Muscle of leg (tissue), 11 donors: ENCODE measurements around the gene CASP5. TPM values are rescaled to one million over a fixed set of nuclear protein-coding genes. Genes with fewer than 3 reads are reported as not detected.

Experiments used
- DNase-seq: peaks from one replicate; pipeline ENCODE4 v3.0.0; 2013
- H3K27ac ChIP-seq: one replicate; pipeline ENCODE4 v1.5.1; 2013; ENCODE audit warnings: mild to moderate bottlenecking, low read length, control low read depth
- H3K27me3 ChIP-seq: one replicate; pipeline ENCODE4 v1.6.1; 2013; ENCODE audit warnings: low read length; ENCODE audit not compliant: control insufficient read depth, insufficient read depth
- H3K36me3 ChIP-seq: one replicate; pipeline ENCODE4 v1.6.1; 2013; ENCODE audit warnings: low read length; ENCODE audit not compliant: control insufficient read depth, insufficient read depth
- H3K4me1 ChIP-seq: one replicate; pipeline ENCODE4 v1.6.1; 2013; ENCODE audit warnings: low read length; ENCODE audit not compliant: control insufficient read depth, insufficient read depth
- H3K4me3 ChIP-seq: one replicate; pipeline ENCODE4 v1.5.1; 2013; ENCODE audit warnings: low read length, control low read depth
- H3K9me3 ChIP-seq: replicated peaks from 2 replicates; pipeline ENCODE4 v1.6.1; 2013; ENCODE audit warnings: low read depth, low read length; ENCODE audit not compliant: control insufficient read depth
- WGBS: methylation state at CpG from one replicate; pipeline ENCODE4 v1.1.5; 2013; ENCODE audit warnings: missing lambda C conversion rate; ENCODE audit not compliant: insufficient coverage; 5-methylcytosine and 5-hydroxymethylcytosine counted together
- polyA plus RNA-seq, 8 donors: library from polyadenylated mRNA; unstranded; fragments of 120-200 nt; gene quantifications; one replicate each; pipeline versions ENCODE4 v1.2.1 to v1.2.3, GENCODE V29; 2013; ENCODE audit warnings: inconsistent platforms in 1 of 8, low replicate concordance in 1 of 8; ENCODE audit not compliant: insufficient read length in 8 of 8, insufficient read depth in 1 of 8
- total RNA-seq: library from RNA; stranded (reverse); fragments of 120-200 nt; gene quantifications from one replicate; pipeline ENCODE4 v1.2.4, GENCODE V29; 2013

Gene CASP5
- total and polyA plus RNA-seq, 9 donors: 0.09 to 0.88 (median 0.23) TPM; not detected in 6

- no peaks in the 10 kb centered on the region for H3K27me3 ChIP-seq
- H3K4me1 ChIP-seq: no peaks in the 10 kb centered on the region
- H3K4me3 ChIP-seq: no peak overlapping the region
- no peak for DNase-seq
- H3K9me3 ChIP-seq: peaks cover 7% of the 10 kb centered on the region
- peaks cover 3% of the 10 kb centered on the region for H3K36me3 ChIP-seq
- no CpG with 5 or more reads among the region's 1 CpG for WGBS
- no peak overlapping the region for H3K27ac ChIP-seq
Observed at GRCh38 chr11:105033781-105034180, 10.8 kb upstream of the CASP5 start.

- H3K4me1 ChIP-seq: no peaks in the 10 kb centered on the region
- no CpG with 5 or more reads among the region's 3 CpGs for WGBS
- H3K27ac ChIP-seq: no peak overlapping the region
- peaks cover 3% of the 10 kb centered on the region for H3K36me3 ChIP-seq
- no peak for DNase-seq
- H3K27me3 ChIP-seq: no peaks in the 10 kb centered on the region
- H3K9me3 ChIP-seq: peaks cover 7% of the 10 kb centered on the region
- no peak overlapping the region for H3K4me3 ChIP-seq
Observed at GRCh38 chr11:105033343-105033742, 10.4 kb upstream of the CASP5 start.

GRCh38 chr11:105032495-105032894 lies 9.5 kb upstream of the CASP5 start:
- no peaks in the 10 kb centered on the region for H3K27me3 ChIP-seq
- H3K4me1 ChIP-seq: no peaks in the 10 kb centered on the region
- 80% methylated on average over 1 of the region's 2 CpGs for WGBS
- no peak overlapping the region for H3K27ac ChIP-seq
- peaks cover 3% of the 10 kb centered on the region for H3K36me3 ChIP-seq
- no peak overlapping the region for H3K4me3 ChIP-seq
- DNase-seq: peak; percentile 30
- H3K9me3 ChIP-seq: peaks cover 4% of the 10 kb centered on the region

GRCh38 chr11:105027678-105028077 lies 4.7 kb upstream of the CASP5 start:
- peaks cover 3% of the 10 kb centered on the region for H3K36me3 ChIP-seq
- no peak for DNase-seq

GRCh38 chr11:105024394-105024793 lies 1.4 kb upstream of the CASP5 start:
- no peaks in the 10 kb centered on the region for H3K36me3 ChIP-seq
- DNase-seq: no peak
- no peaks in the 10 kb centered on the region for H3K4me1 ChIP-seq
- H3K9me3 ChIP-seq: no peaks in the 10 kb centered on the region
- no CpG with 5 or more reads among the region's 1 CpG for WGBS
- H3K27me3 ChIP-seq: no peaks in the 10 kb centered on the region
- H3K4me3 ChIP-seq: no peak overlapping the region
- H3K27ac ChIP-seq: no peak overlapping the region

More at GRCh38 chr11:105027678-105028077, 4.7 kb upstream of the CASP5 start:
- Histone ChIP-seq H3K4me3 (no peak overlapping the region), H3K27ac (no peak overlapping the region), H3K9me3 (no peaks in the 10 kb centered on the region), H3K4me1 (no peaks in the 10 kb centered on the region), H3K27me3 (no peaks in the 10 kb centered on the region)
- WGBS: 89% methylated on average over 1 of the region's 3 CpGs

GRCh38 chr11:105022527-105022926 lies 441 bp downstream of the CASP5 start:
- DNase-seq: no peak
- no peaks in the 10 kb centered on the region for H3K4me1 ChIP-seq
- no CpG with 5 or more reads among the region's 2 CpGs for WGBS
- no peak overlapping the region for H3K4me3 ChIP-seq
- no peak overlapping the region for H3K27ac ChIP-seq
- H3K9me3 ChIP-seq: no peaks in the 10 kb centered on the region
- no peaks in the 10 kb centered on the region for H3K27me3 ChIP-seq
- H3K36me3 ChIP-seq: no peaks in the 10 kb centered on the region

GRCh38 chr11:105007463-105007862 lies 15.5 kb downstream of the CASP5 start:
- Histone ChIP-seq H3K4me1 (no peaks in the 10 kb centered on the region), H3K27ac (no peak overlapping the region), H3K4me3 (no peak overlapping the region), H3K36me3 (no peaks in the 10 kb centered on the region), H3K27me3 (no peaks in the 10 kb centered on the region), H3K9me3 (no peaks in the 10 kb centered on the region)
- no peak for DNase-seq

GRCh38 chr11:105005451-105005845 lies 17.5 kb downstream of the CASP5 start:
- Histone ChIP-seq H3K36me3 (no peaks in the 10 kb centered on the region), H3K4me3 (no peak overlapping the region), H3K4me1 (no peaks in the 10 kb centered on the region), H3K27ac (no peak overlapping the region), H3K9me3 (no peaks in the 10 kb centered on the region), H3K27me3 (no peaks in the 10 kb centered on the region)
- WGBS: no CpG with 5 or more reads among the region's 3 CpGs
- DNase-seq: no peak

GRCh38 chr11:105004021-105004420 lies 18.9 kb downstream of the CASP5 start:
- Histone ChIP-seq H3K4me3 (no peak overlapping the region), H3K36me3 (no peaks in the 10 kb centered on the region), H3K9me3 (no peaks in the 10 kb centered on the region), H3K4me1 (no peaks in the 10 kb centered on the region), H3K27me3 (no peaks in the 10 kb centered on the region), H3K27ac (no peak overlapping the region)
- peak; percentile 76 for DNase-seq
- WGBS: no CpG with 5 or more reads among the region's 3 CpGs

- WGBS: no CpG with 5 or more reads among the region's 2 CpGs
Observed at GRCh38 chr11:105003151-105003550, 19.8 kb downstream of the CASP5 start.

GRCh38 chr11:105000797-105001196 lies 22.2 kb downstream of the CASP5 start:
- no peak for DNase-seq
- 84% methylated on average over 7 of the region's 7 CpGs for WGBS

More at GRCh38 chr11:105003151-105003550, 19.8 kb downstream of the CASP5 start:
- DNase-seq: no peak
- Histone ChIP-seq H3K4me3 (no peak overlapping the region), H3K27ac (no peak overlapping the region), H3K9me3 (no peaks in the 10 kb centered on the region), H3K4me1 (no peaks in the 10 kb centered on the region), H3K27me3 (no peaks in the 10 kb centered on the region), H3K36me3 (no peaks in the 10 kb centered on the region)

More at GRCh38 chr11:105000797-105001196, 22.2 kb downstream of the CASP5 start:
- Histone ChIP-seq H3K27ac (no peak overlapping the region), H3K27me3 (no peaks in the 10 kb centered on the region), H3K9me3 (no peaks in the 10 kb centered on the region), H3K4me3 (no peak overlapping the region), H3K36me3 (no peaks in the 10 kb centered on the region), H3K4me1 (no peaks in the 10 kb centered on the region)
